HL-60 (cell line): ENCODE data around the gene FAM78B.

ENCODE experiments used
- DNase-seq, 2 experiments: peaks; one replicate each; pipeline ENCODE4 v3.0.0-alpha.2; 2010 to 2020; ENCODE audit warnings: low read depth in 1 of 2, low spot score in 1 of 2
- H3K27ac ChIP-seq: fragments of 250-450 bp; sonication (Bioruptor Pico); replicated peaks from 2 replicates; pipeline ENCODE4 v1.5.1; 2020; ENCODE audit warnings: mild to moderate bottlenecking, moderate library complexity
- H3K27me3 ChIP-seq: fragments of 250-450 bp; sonication (Bioruptor Pico); 2 replicates; pipeline ENCODE4 v1.5.1; 2021; ENCODE audit warnings: mild to moderate bottlenecking, moderate library complexity; ENCODE audit not compliant: insufficient read depth, poor library complexity, severe bottlenecking
- H3K4me3 ChIP-seq: replicated peaks from 2 replicates; pipeline ENCODE4 v1.5.1; 2011; ENCODE audit warnings: mild to moderate bottlenecking, control low read depth, low read length; ENCODE audit not compliant: insufficient read depth
- CTCF ChIP-seq: IDR thresholded peaks from one replicate; pipeline ENCODE4 v1.5.1; 2011; ENCODE audit warnings: low read length, control low read depth, inconsistent platforms; ENCODE audit not compliant: insufficient read depth
- GABPA ChIP-seq: IDR thresholded peaks from 2 replicates; pipeline ENCODE4 v1.6.1; 2012; ENCODE audit warnings: low read depth
- POLR2AphosphoS5 ChIP-seq: IDR thresholded peaks from 2 replicates; pipeline ENCODE4 v1.6.1; 2012; ENCODE audit warnings: low read depth
- REST ChIP-seq: IDR thresholded peaks from 2 replicates; pipeline ENCODE4 v1.6.1; 2012; ENCODE audit warnings: low read depth; ENCODE audit not compliant: insufficient replicate concordance
- SPI1 ChIP-seq: IDR thresholded peaks from 2 replicates; pipeline ENCODE4 v1.6.1; 2012; ENCODE audit warnings: low read depth, mild to moderate bottlenecking, borderline replicate concordance

Gene FAM78B

GRCh38 chr1:166164995-166165660 lies 1.7 kb downstream of the FAM78B start:
- DNase-seq = peak in 1 of 2 experiments; percentile 14
- TF ChIP-seq REST (peak; percentile 88), GABPA (no peak)
- no peak overlapping the region for H3K4me3 ChIP-seq
- peaks cover 31% of the 10 kb centered on the region for H3K27me3 ChIP-seq
- H3K27ac ChIP-seq = no peak overlapping the region

GRCh38 chr1:166164646-166164994 lies 2.2 kb downstream of the FAM78B start:
- Histone ChIP-seq H3K27ac (no peak overlapping the region), H3K27me3 (peaks cover 29% of the 10 kb centered on the region), H3K4me3 (no peak overlapping the region)
- DNase-seq = no peak
- TF ChIP-seq REST (no peak), POLR2AphosphoS5 (no peak), CTCF (no peak), GABPA (no peak), SPI1 (no peak)

GRCh38 chr1:166159656-166160055 lies 7.1 kb downstream of the FAM78B start:
- Histone ChIP-seq H3K27me3 (peaks cover 15% of the 10 kb centered on the region), H3K27ac (no peak overlapping the region), H3K4me3 (no peak overlapping the region)
- TF ChIP-seq POLR2AphosphoS5 (no peak), CTCF (no peak), REST (no peak), GABPA (no peak), SPI1 (no peak)
- no peak for DNase-seq

GRCh38 chr1:166156674-166157073 lies 10.1 kb downstream of the FAM78B start:
- no peak overlapping the region for H3K27ac ChIP-seq
- TF ChIP-seq POLR2AphosphoS5 (no peak), CTCF (no peak), GABPA (no peak), REST (no peak), SPI1 (no peak)
- no peak for DNase-seq
- no peaks in the 10 kb centered on the region for H3K27me3 ChIP-seq
- H3K4me3 ChIP-seq = no peak overlapping the region
